Transverse colon (tissue), 4 donors: ENCODE measurements around the gene RPIA.

ENCODE experiments used
- EP300 ChIP-seq: sonication (generic); formaldehyde crosslinking; IDR thresholded peaks from one replicate; pipeline ENCODE4 v1.6.1; 2017; ENCODE audit warnings: antibody characterized with exemption, low read depth
- POLR2A ChIP-seq: fragments of 450-650 bp; IDR thresholded peaks from one replicate; pipeline ENCODE4 v1.6.1; 2016; ENCODE audit warnings: antibody characterized with exemption, mild to moderate bottlenecking, moderate library complexity
- POLR2AphosphoS5 ChIP-seq, 3 donors: sonication (generic); formaldehyde crosslinking; IDR thresholded peaks; one replicate each; pipeline ENCODE4 v1.6.1; 2016; ENCODE audit warnings: antibody characterized with exemption in 3 of 3
- TF ChIP-seq, protein P1 (sequence below), 5 experiments: fragments of 200-600 bp in 3 of 5; fragments of 450-650 bp in 2 of 5; sonication (generic) in 3 of 5; IDR thresholded peaks; 1 replicate in 2 of 5; 2 replicates in 3 of 5; pipeline ENCODE4 v1.5.1; 2016 to 2017; ENCODE audit warnings: antibody characterized with exemption in 5 of 5, inconsistent platforms in 3 of 5, mild to moderate bottlenecking in 2 of 5, moderate library complexity in 1 of 5

DNA sequence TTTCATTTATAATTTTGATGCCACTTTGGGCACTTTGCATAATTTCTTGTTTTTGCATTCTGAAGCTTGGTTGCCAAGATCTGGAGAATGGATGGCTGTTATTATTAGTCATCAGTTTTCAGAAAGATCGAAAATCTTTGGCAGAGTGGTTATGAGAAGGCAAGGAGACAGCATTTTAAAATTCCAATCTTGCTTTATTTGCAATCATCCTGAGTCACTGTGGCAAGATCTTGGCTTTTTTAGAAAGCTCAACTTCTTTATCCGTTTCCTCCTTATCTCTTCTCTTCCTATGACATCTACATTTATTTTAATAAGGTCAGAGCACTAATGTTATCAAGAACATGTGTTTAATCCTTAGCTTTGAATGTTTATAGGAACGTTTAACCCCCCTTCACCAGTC lies 33.1 kb upstream of the RPIA start:
- TF ChIP-seq POLR2A = no peak
- TF ChIP-seq, protein P1, sequence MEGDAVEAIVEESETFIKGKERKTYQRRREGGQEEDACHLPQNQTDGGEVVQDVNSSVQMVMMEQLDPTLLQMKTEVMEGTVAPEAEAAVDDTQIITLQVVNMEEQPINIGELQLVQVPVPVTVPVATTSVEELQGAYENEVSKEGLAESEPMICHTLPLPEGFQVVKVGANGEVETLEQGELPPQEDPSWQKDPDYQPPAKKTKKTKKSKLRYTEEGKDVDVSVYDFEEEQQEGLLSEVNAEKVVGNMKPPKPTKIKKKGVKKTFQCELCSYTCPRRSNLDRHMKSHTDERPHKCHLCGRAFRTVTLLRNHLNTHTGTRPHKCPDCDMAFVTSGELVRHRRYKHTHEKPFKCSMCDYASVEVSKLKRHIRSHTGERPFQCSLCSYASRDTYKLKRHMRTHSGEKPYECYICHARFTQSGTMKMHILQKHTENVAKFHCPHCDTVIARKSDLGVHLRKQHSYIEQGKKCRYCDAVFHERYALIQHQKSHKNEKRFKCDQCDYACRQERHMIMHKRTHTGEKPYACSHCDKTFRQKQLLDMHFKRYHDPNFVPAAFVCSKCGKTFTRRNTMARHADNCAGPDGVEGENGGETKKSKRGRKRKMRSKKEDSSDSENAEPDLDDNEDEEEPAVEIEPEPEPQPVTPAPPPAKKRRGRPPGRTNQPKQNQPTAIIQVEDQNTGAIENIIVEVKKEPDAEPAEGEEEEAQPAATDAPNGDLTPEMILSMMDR (IDR thresholded peaks at IDR 0.05) = no peak
- no peak for TF ChIP-seq POLR2AphosphoS5 (IDR thresholded peaks at IDR 0.05)
- no peak for TF ChIP-seq EP300
